PC-3 (cell line): ENCODE data around the gene IL3RA.
"Not testable (repeated sequence)": the region's sequence is repeated elsewhere in the genome, so short reads cannot be mapped to it uniquely, and the experiment has no call there.

Experiments used
- EZH2 ChIP-seq: fragments of 300-600 bp; sonication (generic); IDR thresholded peaks from one replicate; pipeline ENCODE4 v1.6.1; 2017; ENCODE audit warnings: antibody characterized with exemption, mild to moderate bottlenecking, low read length; ENCODE audit not compliant: unreplicated experiment
- EZH2phosphoT487 ChIP-seq: fragments of 300-600 bp; sonication (generic); IDR thresholded peaks from 2 replicates; pipeline ENCODE4 v1.6.1; 2018; ENCODE audit warnings: mild to moderate bottlenecking, antibody characterized with exemption, low read length, borderline replicate concordance
- TF ChIP-seq, protein P1 (sequence below): fragments of 300-600 bp; sonication (generic); conservative IDR thresholded peaks from 2 replicates; pipeline ENCODE4 v1.5.1; 2017; ENCODE audit warnings: antibody characterized with exemption, low read depth, mild to moderate bottlenecking, low read length

DNA sequence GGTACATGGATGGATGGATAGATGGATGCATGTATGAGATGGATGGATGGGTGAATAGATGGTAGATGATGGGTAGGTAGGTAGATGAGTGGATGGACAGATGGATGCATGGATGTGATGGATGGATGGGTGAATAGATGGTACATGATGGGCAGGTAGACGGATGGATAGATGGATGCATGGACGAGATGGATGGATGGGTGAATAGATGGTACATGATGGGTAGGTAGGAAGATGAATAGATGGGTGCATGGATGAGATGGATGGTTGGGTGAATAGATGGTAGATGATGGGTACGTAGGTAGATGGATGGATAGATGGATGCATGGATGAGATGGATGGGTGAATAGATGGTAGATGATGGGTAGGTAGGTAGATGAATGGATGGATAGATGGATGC is 67.3 kb downstream of the IL3RA start:
- TF ChIP-seq EZH2phosphoT487, EZH2: not testable (repeated sequence)
- TF ChIP-seq, protein P1, sequence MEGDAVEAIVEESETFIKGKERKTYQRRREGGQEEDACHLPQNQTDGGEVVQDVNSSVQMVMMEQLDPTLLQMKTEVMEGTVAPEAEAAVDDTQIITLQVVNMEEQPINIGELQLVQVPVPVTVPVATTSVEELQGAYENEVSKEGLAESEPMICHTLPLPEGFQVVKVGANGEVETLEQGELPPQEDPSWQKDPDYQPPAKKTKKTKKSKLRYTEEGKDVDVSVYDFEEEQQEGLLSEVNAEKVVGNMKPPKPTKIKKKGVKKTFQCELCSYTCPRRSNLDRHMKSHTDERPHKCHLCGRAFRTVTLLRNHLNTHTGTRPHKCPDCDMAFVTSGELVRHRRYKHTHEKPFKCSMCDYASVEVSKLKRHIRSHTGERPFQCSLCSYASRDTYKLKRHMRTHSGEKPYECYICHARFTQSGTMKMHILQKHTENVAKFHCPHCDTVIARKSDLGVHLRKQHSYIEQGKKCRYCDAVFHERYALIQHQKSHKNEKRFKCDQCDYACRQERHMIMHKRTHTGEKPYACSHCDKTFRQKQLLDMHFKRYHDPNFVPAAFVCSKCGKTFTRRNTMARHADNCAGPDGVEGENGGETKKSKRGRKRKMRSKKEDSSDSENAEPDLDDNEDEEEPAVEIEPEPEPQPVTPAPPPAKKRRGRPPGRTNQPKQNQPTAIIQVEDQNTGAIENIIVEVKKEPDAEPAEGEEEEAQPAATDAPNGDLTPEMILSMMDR: not testable (repeated sequence)
